Esophagus muscularis mucosa (tissue), 4 donors: Measurements from ENCODE around the gene NOL3.

Source experiments
- CTCF ChIP-seq, 3 experiments: fragments of 200-600 bp in 2 of 3; fragments of 450-650 bp in 1 of 3; sonication (generic) in 2 of 3; IDR thresholded peaks; one replicate each; pipeline ENCODE4 v1.5.1; 2017 to 2019; ENCODE audit warnings: antibody characterized with exemption in 3 of 3, mild to moderate bottlenecking in 2 of 3, moderate library complexity in 1 of 3
- EP300 ChIP-seq: sonication (generic); formaldehyde crosslinking; IDR thresholded peaks from one replicate; pipeline ENCODE4 v1.6.1; 2017; ENCODE audit warnings: antibody characterized with exemption
- POLR2A ChIP-seq: fragments of 450-650 bp; IDR thresholded peaks from one replicate; pipeline ENCODE4 v1.6.1; 2017; ENCODE audit warnings: antibody characterized with exemption, moderate library complexity, mild to moderate bottlenecking, low read depth
- POLR2AphosphoS5 ChIP-seq, 2 donors: sonication (generic); formaldehyde crosslinking; IDR thresholded peaks; one replicate each; pipeline ENCODE4 v1.6.1; 2017; ENCODE audit warnings: antibody characterized with exemption in 2 of 2

- TF ChIP-seq POLR2A (no peak), POLR2AphosphoS5 (IDR thresholded peaks at IDR 0.05) (no peak), CTCF (IDR thresholded peaks at IDR 0.05) (no peak), EP300 (no peak)
These were observed 2.8 kb upstream of the NOL3 start for GRCh38 chr16:67167588-67167987.
